GM12878 (cell line): ENCODE measurements around the gene MEOX1.

Experiments used
- BRCA1 ChIP-seq: IDR thresholded peaks from 2 replicates; pipeline ENCODE4 v1.6.1; 2011; ENCODE audit warnings: low read depth, low read length, improper control_type of control experiment
- CHD2 ChIP-seq: IDR thresholded peaks from 2 replicates; pipeline ENCODE4 v1.6.1; 2011; ENCODE audit warnings: low read depth, low read length, improper control_type of control experiment, borderline replicate concordance
- FOXM1 ChIP-seq: IDR thresholded peaks from 2 replicates; pipeline ENCODE4 v1.6.1; 2012; ENCODE audit warnings: low read depth, mild to moderate bottlenecking, inconsistent platforms, low read length, moderate library complexity
- NRF1 ChIP-seq: conservative IDR thresholded peaks from 2 replicates; pipeline ENCODE4 v1.6.1; 2011; ENCODE audit warnings: mild to moderate bottlenecking, low read depth, low read length, improper control_type of control experiment
- POLR2A ChIP-seq: IDR thresholded peaks from 2 replicates; pipeline ENCODE4 v1.6.1; 2011; ENCODE audit warnings: low read depth, mild to moderate bottlenecking, low read length
- POLR2AphosphoS5 ChIP-seq: IDR thresholded peaks from 2 replicates; pipeline ENCODE4 v1.6.1; 2011; ENCODE audit warnings: mild to moderate bottlenecking, low read length, inconsistent platforms
- RAD21 ChIP-seq: IDR thresholded peaks from 2 replicates; pipeline ENCODE4 v1.6.1; 2011; ENCODE audit warnings: mild to moderate bottlenecking, low read depth, low read length, moderate library complexity; ENCODE audit not compliant: insufficient read depth
- SREBF2 ChIP-seq: IDR thresholded peaks from 2 replicates; pipeline ENCODE4 v1.6.1; 2012; ENCODE audit warnings: mild to moderate bottlenecking, low read length
- TF ChIP-seq, protein P1 (sequence below), 3 experiments: IDR thresholded peaks in 2 of 3; conservative IDR thresholded peaks in 1 of 3; 2 replicates each; pipeline ENCODE4 v1.5.1; 2011; ENCODE audit warnings: low read depth in 3 of 3, low read length in 3 of 3, mild to moderate bottlenecking in 3 of 3, control low read depth in 2 of 3, moderate library complexity in 2 of 3, inconsistent platforms in 1 of 3, mixed read lengths in 1 of 3; ENCODE audit not compliant: control insufficient read depth in 2 of 3, insufficient read depth in 1 of 3; ENCODE audit errors: extremely low read depth in 1 of 3

GRCh38 chr17:43665084-43665936, 3.6 kb upstream of the MEOX1 start:
- no peak for TF ChIP-seq POLR2A
- no peak for TF ChIP-seq NRF1
- TF ChIP-seq, protein P1, sequence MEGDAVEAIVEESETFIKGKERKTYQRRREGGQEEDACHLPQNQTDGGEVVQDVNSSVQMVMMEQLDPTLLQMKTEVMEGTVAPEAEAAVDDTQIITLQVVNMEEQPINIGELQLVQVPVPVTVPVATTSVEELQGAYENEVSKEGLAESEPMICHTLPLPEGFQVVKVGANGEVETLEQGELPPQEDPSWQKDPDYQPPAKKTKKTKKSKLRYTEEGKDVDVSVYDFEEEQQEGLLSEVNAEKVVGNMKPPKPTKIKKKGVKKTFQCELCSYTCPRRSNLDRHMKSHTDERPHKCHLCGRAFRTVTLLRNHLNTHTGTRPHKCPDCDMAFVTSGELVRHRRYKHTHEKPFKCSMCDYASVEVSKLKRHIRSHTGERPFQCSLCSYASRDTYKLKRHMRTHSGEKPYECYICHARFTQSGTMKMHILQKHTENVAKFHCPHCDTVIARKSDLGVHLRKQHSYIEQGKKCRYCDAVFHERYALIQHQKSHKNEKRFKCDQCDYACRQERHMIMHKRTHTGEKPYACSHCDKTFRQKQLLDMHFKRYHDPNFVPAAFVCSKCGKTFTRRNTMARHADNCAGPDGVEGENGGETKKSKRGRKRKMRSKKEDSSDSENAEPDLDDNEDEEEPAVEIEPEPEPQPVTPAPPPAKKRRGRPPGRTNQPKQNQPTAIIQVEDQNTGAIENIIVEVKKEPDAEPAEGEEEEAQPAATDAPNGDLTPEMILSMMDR (IDR thresholded peaks at IDR 0.05 in 2 of 3, conservative IDR thresholded peaks at IDR 0.05 in 1 of 3; ENCODE audit: control insufficient read depth in 2 of 3, extremely low read depth in 1 of 3, insufficient read depth in 1 of 3, low read depth in 3 of 3, low read length in 3 of 3), result no peak
- TF ChIP-seq RAD21, result no peak
- no peak for TF ChIP-seq FOXM1
- TF ChIP-seq SREBF2, result no peak
- TF ChIP-seq BRCA1, result no peak
- no peak for TF ChIP-seq POLR2AphosphoS5
- no peak for TF ChIP-seq CHD2
